ENCODE results near the gene CEP83. TPM values are rescaled to one million over a fixed set of nuclear protein-coding genes. Genes with fewer than 3 reads are reported as not detected.
"Not testable (repeated sequence)": the region's sequence is repeated elsewhere in the genome, so short reads cannot be mapped to it uniquely, and the experiment has no call there.

The CEP83 gene
- total and polyA plus RNA-seq, 9 of the 15 experiments (the other 6 are each of a cell fraction or from before 2014, with no cell fraction given) = 5.3 to 40.5 (median 31.3) TPM

DNA sequence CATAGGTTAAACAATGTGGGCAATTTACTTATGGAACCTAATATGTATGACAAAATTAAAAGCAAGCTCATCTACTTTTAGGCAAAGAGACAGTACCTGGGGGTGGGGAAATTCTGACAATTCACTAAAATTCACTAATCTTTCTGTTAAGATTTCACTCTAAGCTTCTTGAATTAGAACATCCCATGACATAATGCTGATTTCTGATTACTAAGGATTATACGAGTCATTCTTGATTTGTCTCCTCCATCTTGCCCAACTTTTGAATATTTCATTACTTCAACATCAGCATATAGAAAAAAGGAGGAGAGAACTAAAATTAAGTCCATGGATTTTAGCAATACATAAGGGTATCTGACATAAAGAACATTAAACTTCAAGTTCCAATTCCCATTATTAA is 2.4 kb downstream of the CEP83 start:
- CTCF ChIA-PET (ENCODE audit: low intra/inter-chr PET ratio) = no interaction called here
- no peak for DNase-seq (ENCODE audit: extremely low read depth in 1 of 4, low spot score in 3 of 4)
- H3K79me2 ChIP-seq (ENCODE audit: control insufficient read depth, insufficient read depth, low read length) = peaks cover 73% of the 10 kb centered on the region
- in situ Hi-C loops (cut with MboI) (no loop called here), intact Hi-C loops (cut with micrococcal nuclease) (no loop called here)
- H3K9me1 ChIP-seq (ENCODE audit: control insufficient read depth, insufficient read depth, low read length) = no peaks in the 10 kb centered on the region
- H3K4me1 ChIP-seq (replicated peaks in 1 of 2; ENCODE audit: control insufficient read depth in 2 of 2, insufficient read depth in 2 of 2, low read length in 2 of 2) = peaks cover 0 to 10% of the 10 kb centered on the region in 2 experiments; a peak in 4 of 5 replicates
- no peak overlapping the region for H2AFZ ChIP-seq (ENCODE audit: low read depth, low read length)
- no peaks in the 10 kb centered on the region for H3K27me3 ChIP-seq (ENCODE audit: control insufficient read depth in 2 of 2, insufficient read depth in 2 of 2, low read length in 2 of 2)
- 0 out of 2 replicates have a peak, but pooled peaks have one; percentile 10 for TF ChIP-seq ZNF316 (IDR thresholded peaks at IDR 0.05)
- TF ChIP-seq, protein P1, sequence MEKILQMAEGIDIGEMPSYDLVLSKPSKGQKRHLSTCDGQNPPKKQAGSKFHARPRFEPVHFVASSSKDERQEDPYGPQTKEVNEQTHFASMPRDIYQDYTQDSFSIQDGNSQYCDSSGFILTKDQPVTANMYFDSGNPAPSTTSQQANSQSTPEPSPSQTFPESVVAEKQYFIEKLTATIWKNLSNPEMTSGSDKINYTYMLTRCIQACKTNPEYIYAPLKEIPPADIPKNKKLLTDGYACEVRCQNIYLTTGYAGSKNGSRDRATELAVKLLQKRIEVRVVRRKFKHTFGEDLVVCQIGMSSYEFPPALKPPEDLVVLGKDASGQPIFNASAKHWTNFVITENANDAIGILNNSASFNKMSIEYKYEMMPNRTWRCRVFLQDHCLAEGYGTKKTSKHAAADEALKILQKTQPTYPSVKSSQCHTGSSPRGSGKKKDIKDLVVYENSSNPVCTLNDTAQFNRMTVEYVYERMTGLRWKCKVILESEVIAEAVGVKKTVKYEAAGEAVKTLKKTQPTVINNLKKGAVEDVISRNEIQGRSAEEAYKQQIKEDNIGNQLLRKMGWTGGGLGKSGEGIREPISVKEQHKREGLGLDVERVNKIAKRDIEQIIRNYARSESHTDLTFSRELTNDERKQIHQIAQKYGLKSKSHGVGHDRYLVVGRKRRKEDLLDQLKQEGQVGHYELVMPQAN (IDR thresholded peaks at IDR 0.05; ENCODE audit: borderline replicate concordance) = no peak
- WGBS (ENCODE audit: insufficient coverage, low coverage, missing lambda C conversion rate) = 69% methylated on average over 1 of the region's 1 CpG
- H3K9ac ChIP-seq (ENCODE audit: insufficient read depth in 1 of 2, low read depth in 2 of 2, low read length in 2 of 2) = no peak overlapping the region
- H4K20me1 ChIP-seq (replicated peaks; ENCODE audit: control insufficient read depth, insufficient read depth, low read length) = no peaks in the 10 kb centered on the region
- POLR2A ChIA-PET = no interaction called here
- FAIRE-seq = no peak
- H3K4me3 ChIP-seq = no peak overlapping the region
- BruUV-seq (replicated peaks) = no TSS peak
- H3K27ac ChIP-seq (ENCODE audit: extremely low read depth, low read depth, low read length) = no peak overlapping the region
- H3K4me2 ChIP-seq (ENCODE audit: insufficient read depth, low read length) = no peak overlapping the region
- peaks cover 5% of the 10 kb centered on the region; the same call in 1 of the 2 replicates for H3K9me3 ChIP-seq (replicated peaks; ENCODE audit: control insufficient read depth, insufficient read depth, low read depth, low read length)
- ATAC-seq = no peak
- peaks cover 40% of the 10 kb centered on the region; the same call in 2 of the 3 replicates for H3K36me3 ChIP-seq (ENCODE audit: control insufficient read depth, insufficient read depth, low read length)

GRCh38 chr12:94454318-94454717 is 5.3 kb downstream of the CEP83 start:
- H3K4me2 ChIP-seq (ENCODE audit: insufficient read depth, low read length); H3K27ac ChIP-seq (ENCODE audit: extremely low read depth, low read depth, low read length); H4K20me1 ChIP-seq (replicated peaks; ENCODE audit: control insufficient read depth, insufficient read depth, low read length); H2AFZ ChIP-seq (ENCODE audit: low read depth, low read length); CTCF ChIA-PET (ENCODE audit: low intra/inter-chr PET ratio); intact Hi-C loops (cut with micrococcal nuclease); DNase-seq (ENCODE audit: extremely low read depth in 1 of 4, low spot score in 3 of 4); POLR2A ChIA-PET; H3K9me1 ChIP-seq (ENCODE audit: control insufficient read depth, insufficient read depth, low read length); H3K27me3 ChIP-seq (ENCODE audit: control insufficient read depth in 2 of 2, insufficient read depth in 2 of 2, low read length in 2 of 2); H3K4me3 ChIP-seq; H3K4me1 ChIP-seq (replicated peaks in 1 of 2; ENCODE audit: control insufficient read depth in 2 of 2, insufficient read depth in 2 of 2, low read length in 2 of 2); BruUV-seq (replicated peaks); ATAC-seq; H3K9ac ChIP-seq (ENCODE audit: insufficient read depth in 1 of 2, low read depth in 2 of 2, low read length in 2 of 2); in situ Hi-C loops (cut with MboI); H3K9me3 ChIP-seq (replicated peaks; ENCODE audit: control insufficient read depth, insufficient read depth, low read depth, low read length); FAIRE-seq: not testable (repeated sequence)
- WGBS (ENCODE audit: insufficient coverage, low coverage, missing lambda C conversion rate) = 92% methylated on average over 6 of the region's 7 CpGs
- H3K79me2 ChIP-seq (ENCODE audit: control insufficient read depth, insufficient read depth, low read length) = peaks cover 87% of the 10 kb centered on the region
- TF ChIP-seq NFYB (IDR thresholded peaks at IDR 0.05; ENCODE audit: extremely low read depth, insufficient read length) = peak; percentile 68
- peak; percentile 24; the same call in 1 of the 2 replicates for TF ChIP-seq ZNF316 (IDR thresholded peaks at IDR 0.05)
- peak; percentile 50; the same call in 1 of the 2 replicates for TF ChIP-seq CC2D1A (IDR thresholded peaks at IDR 0.05)
- TF ChIP-seq RBM25 (IDR thresholded peaks at IDR 0.05; ENCODE audit: low read depth, low read length, severe bottlenecking) = peak; percentile 24
- peak; percentile 52; the same call in 1 of the 2 replicates for TF ChIP-seq CHAMP1 (IDR thresholded peaks at IDR 0.05)
- peak; percentile 20 for TF ChIP-seq ASH1L (IDR thresholded peaks at IDR 0.05; ENCODE audit: borderline replicate concordance, low read depth, partially characterized antibody)
- peaks cover 42% of the 10 kb centered on the region; the same call in 2 of the 3 replicates for H3K36me3 ChIP-seq (ENCODE audit: control insufficient read depth, insufficient read depth, low read length)

Measured in K562 (cell line).